Stimulated activated CD8-positive, alpha-beta memory T cell treated with anti-CD3 and anti-CD28 coated beads, Interleukin-12 subunit alpha, Interleukin-12 subunit beta, amount 100 ng/mL, for 24 hours (primary cell): ENCODE results near the gene NRCAM.
"Not testable (repeated sequence)": the region's sequence is repeated elsewhere in the genome, so short reads cannot be mapped to it uniquely, and the experiment has no call there.

Source experiments
- DNase-seq: peaks from one replicate; pipeline ENCODE4 v3.0.0-alpha.2; 2020; ENCODE audit errors: extremely low read depth

The NRCAM gene

DNA sequence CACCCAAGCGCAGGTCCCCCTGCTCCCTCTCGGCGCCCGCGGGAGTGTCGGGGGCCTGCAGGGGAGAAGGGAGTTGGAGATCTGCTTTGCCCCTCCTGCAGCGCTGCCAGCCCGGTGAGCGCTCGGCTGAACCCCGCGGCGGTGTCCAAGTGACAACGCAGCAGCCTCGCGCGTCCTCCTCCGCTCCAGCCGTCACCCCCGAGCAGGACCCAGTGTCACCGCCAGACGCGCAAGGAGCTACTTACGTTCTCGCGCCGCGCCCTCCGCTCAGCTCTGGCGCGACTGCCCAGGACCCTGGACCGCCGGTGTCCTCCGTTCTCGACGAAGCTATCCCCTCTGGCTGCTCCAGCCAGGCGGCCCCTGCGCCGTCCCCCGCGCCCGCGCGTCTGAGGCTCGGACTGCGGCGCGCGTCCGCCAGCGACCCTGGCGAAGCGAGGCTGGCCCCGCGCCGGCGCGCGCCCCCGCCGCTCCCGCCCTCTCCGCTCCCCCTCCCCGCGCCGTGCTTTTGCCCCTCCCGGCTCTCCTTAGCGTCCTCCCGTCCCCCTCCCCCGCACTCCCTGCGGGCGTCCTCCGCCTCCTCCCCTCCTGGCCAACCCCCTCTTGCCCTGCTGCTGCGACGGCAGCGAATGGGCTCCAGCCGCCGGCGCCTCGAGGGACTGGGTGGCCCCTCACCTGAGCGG is at the start of gene NRCAM:
NRCAM (minus strand) TSS at position 439 of the 680 bp plus-strand sequence. CDS start 216,372 bp downstream, outside the sequence.
- DNase-seq: no peak

GRCh38 chr7:108504576-108504975 is 48.3 kb upstream of the NRCAM start:
- DNase-seq: not testable (repeated sequence)

DNA sequence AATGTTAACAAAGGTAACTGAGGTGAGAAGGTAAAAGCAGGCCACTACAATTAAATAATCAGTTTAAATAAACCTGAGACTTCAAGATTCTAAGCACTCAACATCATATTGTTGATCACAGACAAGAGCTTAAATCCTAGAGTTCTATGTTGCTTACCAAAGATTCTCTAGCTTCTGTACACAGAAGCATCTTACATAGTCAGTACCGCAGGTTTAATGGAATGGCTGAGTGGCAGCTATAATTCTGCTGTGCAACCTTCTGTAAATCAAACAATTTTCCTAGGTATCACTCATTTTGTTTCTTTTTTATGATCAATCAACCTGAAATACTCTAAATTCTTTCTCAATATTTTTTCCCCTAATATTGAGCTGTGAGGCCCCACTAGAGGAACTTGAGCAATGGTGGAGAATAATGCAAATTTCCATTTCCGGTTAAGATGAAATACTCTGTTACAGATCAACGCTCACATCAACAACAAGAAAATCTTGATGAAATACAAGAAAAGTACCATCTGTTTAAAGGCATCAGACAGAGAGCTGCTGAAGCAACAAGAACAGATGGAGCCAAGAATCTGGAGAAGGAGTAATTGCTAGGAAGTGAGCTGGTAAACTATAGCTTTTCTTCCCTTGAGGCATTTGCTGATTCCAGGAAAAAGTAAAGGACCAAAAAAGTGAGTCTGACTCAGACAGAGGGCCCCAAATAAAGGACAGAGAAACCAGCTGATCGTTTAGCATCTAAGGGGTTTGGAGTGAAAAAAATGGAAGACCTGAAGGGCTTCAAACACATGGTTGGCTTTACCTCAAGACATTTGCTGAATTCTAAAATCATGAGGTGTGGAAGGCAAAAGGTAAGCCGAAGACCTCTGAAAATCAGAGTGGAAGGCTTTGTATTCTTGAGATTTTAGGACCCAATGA is 47.1 kb upstream of the NRCAM start:
- DNase-seq: no peak

DNA sequence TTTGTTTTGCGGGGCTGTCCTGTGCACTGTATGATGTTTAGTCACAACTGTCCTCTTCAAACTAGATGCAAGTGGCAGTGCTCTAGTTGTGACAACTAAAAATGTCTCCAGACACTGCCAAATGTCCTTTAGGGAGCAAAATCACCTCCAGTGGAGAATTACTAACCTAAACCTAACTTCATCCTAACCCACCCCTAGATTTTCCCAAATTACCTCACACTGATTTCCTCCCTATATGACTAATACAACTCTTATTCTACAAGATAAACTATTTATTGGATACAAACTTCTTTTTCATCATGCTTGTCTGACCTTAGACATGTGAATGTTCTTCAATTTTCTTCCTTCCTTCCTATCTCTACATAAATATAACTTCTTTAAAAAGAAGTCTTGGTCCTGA is 43.3 kb upstream of the NRCAM start:
- no peak for DNase-seq

DNA sequence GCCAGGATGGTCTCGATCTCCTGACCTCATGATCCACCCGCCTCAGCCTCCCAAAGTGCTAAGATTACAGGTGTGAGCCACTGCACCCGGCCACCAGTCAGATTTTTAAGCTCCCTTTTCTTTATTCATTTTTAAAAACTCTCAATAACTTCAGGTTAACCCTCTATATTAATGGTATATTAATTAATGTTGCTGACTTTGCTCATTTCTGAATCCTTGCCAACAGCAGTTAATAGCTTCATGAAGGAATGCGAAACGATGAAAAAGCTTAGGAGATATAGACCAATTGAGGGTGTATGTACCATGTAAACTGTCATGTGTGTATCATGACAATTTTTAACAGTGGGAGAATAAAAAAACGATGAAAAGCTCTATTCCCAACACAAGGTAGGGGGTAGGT is 42.2 kb upstream of the NRCAM start:
- no peak for DNase-seq

GRCh38 chr7:108497082-108497725 is 41.0 kb upstream of the NRCAM start:
- no peak for DNase-seq

- DNase-seq: no peak
Measured at GRCh38 chr7:108492742-108493141, 36.5 kb upstream of the NRCAM start.

GRCh38 chr7:108488768-108489538 is 32.7 kb upstream of the NRCAM start:
- DNase-seq: no peak

DNA sequence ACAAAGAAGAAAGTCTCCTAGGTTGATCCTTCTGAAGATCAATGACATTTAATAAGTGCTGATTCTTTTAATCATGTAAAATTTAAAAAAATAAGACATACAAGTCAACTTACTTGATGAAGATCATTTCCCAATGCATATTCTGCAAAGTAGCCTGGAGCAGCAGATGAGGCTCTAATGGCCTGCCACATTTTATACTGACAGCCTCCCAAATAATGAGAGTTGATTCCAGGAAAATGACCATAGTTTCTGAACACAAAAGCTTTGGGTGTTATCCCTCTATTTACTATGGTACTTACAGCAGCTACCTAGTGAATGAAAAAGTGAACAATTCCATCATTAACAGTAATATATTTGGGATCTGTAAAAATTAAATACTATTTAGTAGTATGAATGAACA is 31.4 kb upstream of the NRCAM start:
- DNase-seq: no peak

DNA sequence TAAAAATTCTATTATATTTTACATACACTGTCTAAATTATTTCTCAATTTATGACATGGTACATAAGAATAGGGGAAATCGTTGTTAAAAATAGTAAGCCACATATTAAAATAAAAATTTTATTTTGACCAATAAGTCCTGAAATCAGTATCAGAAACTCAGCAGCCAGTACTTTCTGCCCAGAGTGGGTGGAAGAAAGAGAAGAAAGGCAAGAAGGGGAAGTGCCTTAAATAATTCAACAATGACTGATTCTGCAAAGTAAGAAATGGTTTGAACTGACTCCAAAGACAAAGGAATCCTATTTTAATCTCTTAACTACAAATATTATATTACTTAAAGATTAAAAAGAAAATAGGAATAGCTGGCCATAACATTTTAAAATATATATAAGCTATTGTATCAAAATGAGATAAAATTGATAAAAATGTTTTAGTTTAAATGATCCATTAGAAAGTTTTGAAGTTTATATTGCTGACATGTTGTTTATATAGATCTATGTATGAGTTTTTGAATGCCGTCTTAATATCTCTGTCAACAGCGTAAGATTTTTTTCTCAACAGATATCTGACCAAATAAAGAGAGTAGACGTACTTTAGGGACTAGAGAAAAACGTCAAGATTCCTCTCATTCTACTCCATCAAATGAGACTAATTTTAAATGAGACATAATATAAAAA is 30.2 kb upstream of the NRCAM start:
- DNase-seq: no peak

- DNase-seq: no peak
Measured at GRCh38 chr7:108484137-108484536, 27.9 kb upstream of the NRCAM start.

DNA sequence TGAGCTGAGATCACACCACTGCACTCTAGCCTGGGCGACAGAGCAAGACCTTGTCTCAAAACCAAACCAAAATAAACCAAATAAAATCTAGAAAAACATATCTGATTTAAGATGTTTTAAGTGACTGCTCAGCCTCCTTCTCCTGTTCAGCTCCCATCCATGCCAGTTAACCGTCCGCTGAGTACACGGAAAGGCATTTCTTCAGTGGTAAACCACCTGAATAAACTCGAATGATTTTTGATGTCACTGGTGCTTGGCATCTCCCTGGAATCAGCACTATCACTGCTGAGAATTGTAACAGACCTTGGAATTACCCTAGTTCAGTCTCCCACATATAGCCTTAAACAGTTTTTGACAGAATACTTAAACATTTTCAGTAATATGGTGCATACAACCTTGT is 24.1 kb upstream of the NRCAM start:
- DNase-seq: no peak

- no peak for DNase-seq
Measured at GRCh38 chr7:108479751-108480150, 23.5 kb upstream of the NRCAM start.

DNA sequence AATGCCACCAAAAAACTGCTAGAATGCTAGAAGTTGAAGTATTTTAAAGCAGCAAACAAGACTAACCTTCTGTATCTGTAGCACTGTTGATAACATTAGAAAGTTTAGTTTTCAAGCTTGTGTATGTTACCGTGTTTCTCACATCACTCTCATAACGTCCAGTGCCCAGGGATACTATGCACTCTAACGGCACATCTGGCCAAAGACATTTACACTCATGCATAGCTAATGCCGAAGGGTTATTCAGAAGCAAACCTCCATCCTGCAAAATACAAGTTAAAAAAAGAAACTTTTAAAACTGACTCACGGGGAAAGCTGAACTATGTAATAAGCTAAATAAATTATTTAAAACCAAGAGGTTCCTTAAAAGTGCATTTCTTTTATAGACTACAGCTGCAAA is 22.9 kb upstream of the NRCAM start:
- no peak for DNase-seq

- no peak for DNase-seq
Measured at GRCh38 chr7:108468246-108468645, 12.0 kb upstream of the NRCAM start.

GRCh38 chr7:108467391-108467790 is 11.2 kb upstream of the NRCAM start:
- no peak for DNase-seq

DNA sequence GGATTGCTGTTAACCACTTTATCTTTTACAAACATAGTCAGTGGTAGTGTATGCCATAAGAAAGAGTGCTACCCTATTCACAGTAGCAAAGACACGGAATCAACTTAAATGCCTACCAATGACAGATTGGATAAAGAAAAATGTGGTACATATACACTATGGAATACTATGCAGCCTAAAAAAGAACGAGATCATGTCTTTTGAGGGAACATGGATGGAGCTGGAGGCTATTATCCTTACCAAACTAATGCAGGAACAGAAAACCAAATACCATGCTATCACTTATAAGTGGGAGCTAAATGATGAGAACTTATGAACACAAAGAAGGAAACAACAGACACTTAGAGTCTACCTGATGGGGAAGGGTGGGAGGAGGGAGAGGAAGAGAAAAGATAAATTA is 10.1 kb upstream of the NRCAM start:
- DNase-seq: not testable (repeated sequence)

DNA sequence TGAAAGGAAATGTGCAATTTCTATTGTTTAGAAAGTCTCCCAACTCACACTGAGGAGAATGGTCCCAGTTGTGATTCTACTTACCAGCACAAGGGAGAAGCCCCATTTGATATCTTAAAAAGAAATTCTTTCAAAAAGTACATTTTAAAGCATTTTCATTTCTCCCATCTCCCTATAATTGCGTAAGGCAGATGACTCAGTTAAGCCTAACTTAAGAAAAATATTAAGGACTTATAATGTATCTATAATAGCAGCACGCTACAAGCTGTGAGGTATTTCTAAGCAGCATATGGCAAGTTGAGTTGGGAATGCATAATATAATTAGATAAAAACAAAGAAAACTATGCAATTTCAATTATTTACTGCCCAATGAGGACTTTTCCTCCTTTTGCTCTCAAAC is 8.5 kb upstream of the NRCAM start:
- DNase-seq: no peak

- DNase-seq: no peak
Measured at GRCh38 chr7:108463613-108464012, 7.4 kb upstream of the NRCAM start.

GRCh38 chr7:108461840-108462239 is 5.6 kb upstream of the NRCAM start:
- no peak for DNase-seq

GRCh38 chr7:108460964-108461363 is 4.7 kb upstream of the NRCAM start:
- DNase-seq: no peak
